ENCODE results near the gene CAPN15.

Gene CAPN15

DNA sequence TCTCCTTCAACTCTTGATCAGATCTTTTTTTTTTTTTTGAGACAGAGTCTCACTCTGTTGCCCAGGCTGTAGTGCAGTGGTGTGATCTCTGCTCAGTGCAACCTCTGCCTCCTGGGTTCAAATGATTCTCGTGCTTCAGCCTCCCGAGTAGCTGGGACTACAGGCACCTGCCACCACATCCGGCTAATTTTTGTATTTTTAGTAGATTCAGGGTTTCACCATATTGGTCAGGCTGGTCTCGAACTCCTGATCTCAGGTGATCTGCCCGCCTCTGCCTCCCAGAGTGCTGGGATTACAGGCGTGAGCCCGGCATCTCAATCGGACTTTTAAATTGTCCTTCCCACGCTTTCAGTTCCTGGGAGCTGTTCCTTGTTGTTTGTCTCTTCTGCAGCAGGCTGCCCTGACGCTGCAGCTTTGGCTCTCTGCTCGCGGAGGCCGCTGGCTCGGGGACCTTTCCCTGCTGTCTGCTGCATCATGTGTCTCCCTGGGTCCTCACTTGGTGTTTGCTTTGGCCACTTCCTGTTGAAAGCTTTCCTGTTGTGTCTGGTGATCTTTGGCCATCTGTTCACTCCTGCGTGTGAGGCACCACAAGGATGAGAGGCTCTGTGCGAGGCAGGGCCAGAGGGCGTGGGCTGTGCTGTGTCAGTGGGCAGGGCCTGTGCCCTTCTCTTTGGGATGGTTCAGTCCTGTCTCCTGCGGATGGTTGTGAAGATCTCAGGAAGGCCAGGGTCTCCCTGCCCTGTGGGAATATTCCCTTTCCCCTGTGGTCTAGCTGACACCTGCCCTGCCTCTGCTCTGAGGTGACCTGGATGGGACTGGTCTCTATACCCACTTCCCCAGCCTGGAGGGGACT is 18.4 kb upstream of the CAPN15 start:
- no peak for TF ChIP-seq CTCF (conservative IDR thresholded peaks at IDR 0.05; ENCODE audit: low read length)
- no peak for DNase-seq (ENCODE audit: low read depth)

GRCh38 chr16:510066-510825 is 17.3 kb upstream of the CAPN15 start:
- TF ChIP-seq CTCF (conservative IDR thresholded peaks at IDR 0.05; ENCODE audit: low read length) = no peak
- DNase-seq (ENCODE audit: low read depth) = no peak
- H3K4me3 ChIP-seq (ENCODE audit: low read length) = no peak overlapping the region

More for the DNA sequence above, 18.4 kb upstream of the CAPN15 start:
- H3K4me3 ChIP-seq (ENCODE audit: low read length) = no peak overlapping the region

GRCh38 chr16:512802-513201 is 14.7 kb upstream of the CAPN15 start:
- no peak for TF ChIP-seq CTCF (conservative IDR thresholded peaks at IDR 0.05; ENCODE audit: low read length)
- no peak overlapping the region for H3K4me3 ChIP-seq (ENCODE audit: low read length)
- DNase-seq (ENCODE audit: low read depth) = no peak

DNA sequence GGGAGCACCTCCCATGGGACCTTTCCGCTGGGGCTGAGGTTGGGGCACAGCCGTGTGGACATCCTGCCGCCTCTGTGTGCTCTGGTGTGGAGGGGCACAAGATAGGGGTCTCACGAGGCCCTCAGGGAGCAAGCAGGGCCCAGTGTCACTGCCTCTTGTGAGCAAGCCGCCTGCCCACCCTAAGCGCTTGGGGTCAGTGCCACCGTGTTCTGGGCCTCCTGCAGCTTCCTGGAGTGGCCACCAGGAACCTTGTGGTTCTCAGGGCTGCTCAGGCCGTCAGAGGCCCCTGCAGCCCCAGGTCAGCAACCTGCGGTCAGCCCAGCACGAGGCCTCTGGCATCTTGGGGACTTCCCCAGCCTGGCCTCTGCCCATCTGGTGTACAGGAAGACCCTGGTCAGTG is 13.6 kb upstream of the CAPN15 start:
- no peak for DNase-seq (ENCODE audit: low read depth)
- no peak for TF ChIP-seq CTCF (conservative IDR thresholded peaks at IDR 0.05; ENCODE audit: low read length)
- no peak overlapping the region for H3K4me3 ChIP-seq (ENCODE audit: low read length)

- no peak for DNase-seq (ENCODE audit: low read depth)
- H3K4me3 ChIP-seq (ENCODE audit: low read length) = no peak overlapping the region
- no peak for TF ChIP-seq CTCF (conservative IDR thresholded peaks at IDR 0.05; ENCODE audit: low read length)
Measured at GRCh38 chr16:515175-515938, 12.2 kb upstream of the CAPN15 start.

- no peak for DNase-seq (ENCODE audit: low read depth)
- H3K4me3 ChIP-seq (ENCODE audit: low read length) = no peak overlapping the region
- no peak for TF ChIP-seq CTCF (conservative IDR thresholded peaks at IDR 0.05; ENCODE audit: low read length)
Measured at GRCh38 chr16:515939-516226, 11.6 kb upstream of the CAPN15 start.
